Measurements from ENCODE around the gene MAML3.

- TF ChIP-seq, protein P1, sequence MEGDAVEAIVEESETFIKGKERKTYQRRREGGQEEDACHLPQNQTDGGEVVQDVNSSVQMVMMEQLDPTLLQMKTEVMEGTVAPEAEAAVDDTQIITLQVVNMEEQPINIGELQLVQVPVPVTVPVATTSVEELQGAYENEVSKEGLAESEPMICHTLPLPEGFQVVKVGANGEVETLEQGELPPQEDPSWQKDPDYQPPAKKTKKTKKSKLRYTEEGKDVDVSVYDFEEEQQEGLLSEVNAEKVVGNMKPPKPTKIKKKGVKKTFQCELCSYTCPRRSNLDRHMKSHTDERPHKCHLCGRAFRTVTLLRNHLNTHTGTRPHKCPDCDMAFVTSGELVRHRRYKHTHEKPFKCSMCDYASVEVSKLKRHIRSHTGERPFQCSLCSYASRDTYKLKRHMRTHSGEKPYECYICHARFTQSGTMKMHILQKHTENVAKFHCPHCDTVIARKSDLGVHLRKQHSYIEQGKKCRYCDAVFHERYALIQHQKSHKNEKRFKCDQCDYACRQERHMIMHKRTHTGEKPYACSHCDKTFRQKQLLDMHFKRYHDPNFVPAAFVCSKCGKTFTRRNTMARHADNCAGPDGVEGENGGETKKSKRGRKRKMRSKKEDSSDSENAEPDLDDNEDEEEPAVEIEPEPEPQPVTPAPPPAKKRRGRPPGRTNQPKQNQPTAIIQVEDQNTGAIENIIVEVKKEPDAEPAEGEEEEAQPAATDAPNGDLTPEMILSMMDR (conservative IDR thresholded peaks at IDR 0.05; ENCODE audit: low read depth in 2 of 2), result no peak
- TF ChIP-seq EZH2 (IDR thresholded peaks at IDR 0.05; ENCODE audit: low read depth, unreplicated experiment) (no peak), REST (IDR thresholded peaks at IDR 0.05; ENCODE audit: unreplicated experiment) (no peak), POLR2AphosphoS5 (IDR thresholded peaks at IDR 0.05; ENCODE audit: low read depth) (no peak), EZH2phosphoT487 (IDR thresholded peaks at IDR 0.05; ENCODE audit: unreplicated experiment) (no peak), JUNB (IDR thresholded peaks at IDR 0.05; ENCODE audit: unreplicated experiment) (no peak), ZNF114 (CRISPR knock-in tag; IDR thresholded peaks at IDR 0.05) (no peak), CREB1 (CRISPR knock-in tag; IDR thresholded peaks at IDR 0.05; ENCODE audit: low read depth) (no peak), STAT1 (IDR thresholded peaks at IDR 0.05; ENCODE audit: unreplicated experiment) (no peak), ETS1 (IDR thresholded peaks at IDR 0.05) (no peak), ZNF462 (CRISPR knock-in tag; IDR thresholded peaks at IDR 0.05) (no peak)
These were observed 288.4 kb downstream of the MAML3 start for GRCh38 chr4:139865537-139865936.
